ENCODE results near the gene INO80.

The INO80 gene

GRCh38 chr15:41048852-41049251 is 67.2 kb downstream of the INO80 start:
- H3K36me3 ChIP-seq (ENCODE audit: control insufficient read depth, insufficient read depth, low read length): peaks cover 65% of the 10 kb centered on the region
- no peaks in the 10 kb centered on the region for H3K4me1 ChIP-seq (ENCODE audit: control insufficient read depth, insufficient read depth, low read length, poor library complexity, severe bottlenecking)
- H3K27ac ChIP-seq (ENCODE audit: insufficient read depth, low read length, poor library complexity, severe bottlenecking): no peak overlapping the region
- no peaks in the 10 kb centered on the region for H3K27me3 ChIP-seq (replicated peaks; ENCODE audit: control insufficient read depth, insufficient read depth, low read length, poor library complexity, severe bottlenecking)
- H3K9me3 ChIP-seq (ENCODE audit: control insufficient read depth, low read length): no peaks in the 10 kb centered on the region
- no peak for DNase-seq
- H3K4me3 ChIP-seq (ENCODE audit: insufficient read depth, low read depth, low read length, poor library complexity, severe bottlenecking): no peak overlapping the region

- Histone ChIP-seq H3K27ac (ENCODE audit: insufficient read depth, low read length, poor library complexity, severe bottlenecking) (no peak overlapping the region), H3K27me3 (replicated peaks; ENCODE audit: control insufficient read depth, insufficient read depth, low read length, poor library complexity, severe bottlenecking) (no peaks in the 10 kb centered on the region), H3K9me3 (ENCODE audit: control insufficient read depth, low read length) (no peaks in the 10 kb centered on the region), H3K36me3 (ENCODE audit: control insufficient read depth, insufficient read depth, low read length) (peaks cover 68% of the 10 kb centered on the region), H3K4me1 (ENCODE audit: control insufficient read depth, insufficient read depth, low read length, poor library complexity, severe bottlenecking) (no peaks in the 10 kb centered on the region), H3K4me3 (ENCODE audit: insufficient read depth, low read depth, low read length, poor library complexity, severe bottlenecking) (no peak overlapping the region)
- no peak for DNase-seq
Measured at GRCh38 chr15:41048397-41048796, 67.7 kb downstream of the INO80 start.

GRCh38 chr15:41047474-41047873 is 68.6 kb downstream of the INO80 start:
- no peak for DNase-seq
- Histone ChIP-seq H3K27me3 (replicated peaks; ENCODE audit: control insufficient read depth, insufficient read depth, low read length, poor library complexity, severe bottlenecking) (no peaks in the 10 kb centered on the region), H3K9me3 (ENCODE audit: control insufficient read depth, low read length) (no peaks in the 10 kb centered on the region), H3K36me3 (ENCODE audit: control insufficient read depth, insufficient read depth, low read length) (peaks cover 76% of the 10 kb centered on the region), H3K4me3 (ENCODE audit: insufficient read depth, low read depth, low read length, poor library complexity, severe bottlenecking) (no peak overlapping the region), H3K27ac (ENCODE audit: insufficient read depth, low read length, poor library complexity, severe bottlenecking) (no peak overlapping the region), H3K4me1 (ENCODE audit: control insufficient read depth, insufficient read depth, low read length, poor library complexity, severe bottlenecking) (no peaks in the 10 kb centered on the region)

- no peak for DNase-seq
- H3K27me3 ChIP-seq (replicated peaks; ENCODE audit: control insufficient read depth, insufficient read depth, low read length, poor library complexity, severe bottlenecking): no peaks in the 10 kb centered on the region
- no peak overlapping the region for H3K4me3 ChIP-seq (ENCODE audit: insufficient read depth, low read depth, low read length, poor library complexity, severe bottlenecking)
- peaks cover 59% of the 10 kb centered on the region for H3K36me3 ChIP-seq (ENCODE audit: control insufficient read depth, insufficient read depth, low read length)
- no peaks in the 10 kb centered on the region for H3K9me3 ChIP-seq (ENCODE audit: control insufficient read depth, low read length)
- H3K27ac ChIP-seq (ENCODE audit: insufficient read depth, low read length, poor library complexity, severe bottlenecking): no peak overlapping the region
- H3K4me1 ChIP-seq (ENCODE audit: control insufficient read depth, insufficient read depth, low read length, poor library complexity, severe bottlenecking): no peaks in the 10 kb centered on the region
Measured at GRCh38 chr15:41043276-41043951, 72.7 kb downstream of the INO80 start.

GRCh38 chr15:41042851-41043250 is 73.2 kb downstream of the INO80 start:
- Histone ChIP-seq H3K4me3 (ENCODE audit: insufficient read depth, low read depth, low read length, poor library complexity, severe bottlenecking) (no peak overlapping the region), H3K27ac (ENCODE audit: insufficient read depth, low read length, poor library complexity, severe bottlenecking) (no peak overlapping the region), H3K9me3 (ENCODE audit: control insufficient read depth, low read length) (no peaks in the 10 kb centered on the region), H3K4me1 (ENCODE audit: control insufficient read depth, insufficient read depth, low read length, poor library complexity, severe bottlenecking) (no peaks in the 10 kb centered on the region), H3K27me3 (replicated peaks; ENCODE audit: control insufficient read depth, insufficient read depth, low read length, poor library complexity, severe bottlenecking) (no peaks in the 10 kb centered on the region), H3K36me3 (ENCODE audit: control insufficient read depth, insufficient read depth, low read length) (peaks cover 54% of the 10 kb centered on the region)
- no peak for DNase-seq

- no peak for DNase-seq
- no peak overlapping the region for H3K27ac ChIP-seq (ENCODE audit: insufficient read depth, low read length, poor library complexity, severe bottlenecking)
- H3K36me3 ChIP-seq (ENCODE audit: control insufficient read depth, insufficient read depth, low read length): peaks cover 25% of the 10 kb centered on the region
- H3K4me3 ChIP-seq (ENCODE audit: insufficient read depth, low read depth, low read length, poor library complexity, severe bottlenecking): no peak overlapping the region
- no peaks in the 10 kb centered on the region for H3K9me3 ChIP-seq (ENCODE audit: control insufficient read depth, low read length)
- H3K27me3 ChIP-seq (replicated peaks; ENCODE audit: control insufficient read depth, insufficient read depth, low read length, poor library complexity, severe bottlenecking): no peaks in the 10 kb centered on the region
- no peaks in the 10 kb centered on the region for H3K4me1 ChIP-seq (ENCODE audit: control insufficient read depth, insufficient read depth, low read length, poor library complexity, severe bottlenecking)
Measured at GRCh38 chr15:41039121-41039520, 77.0 kb downstream of the INO80 start.

- Histone ChIP-seq H3K4me1 (ENCODE audit: control insufficient read depth, insufficient read depth, low read length, poor library complexity, severe bottlenecking) (no peaks in the 10 kb centered on the region), H3K4me3 (ENCODE audit: insufficient read depth, low read depth, low read length, poor library complexity, severe bottlenecking) (no peak overlapping the region), H3K9me3 (ENCODE audit: control insufficient read depth, low read length) (no peaks in the 10 kb centered on the region), H3K36me3 (ENCODE audit: control insufficient read depth, insufficient read depth, low read length) (peaks cover 10% of the 10 kb centered on the region), H3K27me3 (replicated peaks; ENCODE audit: control insufficient read depth, insufficient read depth, low read length, poor library complexity, severe bottlenecking) (no peaks in the 10 kb centered on the region), H3K27ac (ENCODE audit: insufficient read depth, low read length, poor library complexity, severe bottlenecking) (no peak overlapping the region)
- DNase-seq: no peak
Measured at GRCh38 chr15:41032079-41032328, 84.1 kb downstream of the INO80 start.

- Histone ChIP-seq H3K4me3 (ENCODE audit: insufficient read depth, low read depth, low read length, poor library complexity, severe bottlenecking) (no peak overlapping the region), H3K9me3 (ENCODE audit: control insufficient read depth, low read length) (no peaks in the 10 kb centered on the region), H3K27me3 (replicated peaks; ENCODE audit: control insufficient read depth, insufficient read depth, low read length, poor library complexity, severe bottlenecking) (no peaks in the 10 kb centered on the region), H3K4me1 (ENCODE audit: control insufficient read depth, insufficient read depth, low read length, poor library complexity, severe bottlenecking) (no peaks in the 10 kb centered on the region), H3K36me3 (ENCODE audit: control insufficient read depth, insufficient read depth, low read length) (peaks cover 13% of the 10 kb centered on the region), H3K27ac (ENCODE audit: insufficient read depth, low read length, poor library complexity, severe bottlenecking) (no peak overlapping the region)
- DNase-seq: no peak
Measured at GRCh38 chr15:41031232-41032078, 84.6 kb downstream of the INO80 start.

GRCh38 chr15:41028853-41029252 is 87.2 kb downstream of the INO80 start:
- Histone ChIP-seq H3K27ac (ENCODE audit: insufficient read depth, low read length, poor library complexity, severe bottlenecking) (no peak overlapping the region), H3K9me3 (ENCODE audit: control insufficient read depth, low read length) (no peaks in the 10 kb centered on the region), H3K27me3 (replicated peaks; ENCODE audit: control insufficient read depth, insufficient read depth, low read length, poor library complexity, severe bottlenecking) (no peaks in the 10 kb centered on the region), H3K4me1 (ENCODE audit: control insufficient read depth, insufficient read depth, low read length, poor library complexity, severe bottlenecking) (no peaks in the 10 kb centered on the region), H3K36me3 (ENCODE audit: control insufficient read depth, insufficient read depth, low read length) (peaks cover 13% of the 10 kb centered on the region), H3K4me3 (ENCODE audit: insufficient read depth, low read depth, low read length, poor library complexity, severe bottlenecking) (no peak overlapping the region)
- no peak for DNase-seq

GRCh38 chr15:41025393-41025792 is 90.7 kb downstream of the INO80 start:
- Histone ChIP-seq H3K27ac (ENCODE audit: insufficient read depth, low read length, poor library complexity, severe bottlenecking) (no peak overlapping the region), H3K36me3 (ENCODE audit: control insufficient read depth, insufficient read depth, low read length) (peaks cover 13% of the 10 kb centered on the region), H3K27me3 (replicated peaks; ENCODE audit: control insufficient read depth, insufficient read depth, low read length, poor library complexity, severe bottlenecking) (no peaks in the 10 kb centered on the region), H3K9me3 (ENCODE audit: control insufficient read depth, low read length) (no peaks in the 10 kb centered on the region), H3K4me3 (ENCODE audit: insufficient read depth, low read depth, low read length, poor library complexity, severe bottlenecking) (no peak overlapping the region), H3K4me1 (ENCODE audit: control insufficient read depth, insufficient read depth, low read length, poor library complexity, severe bottlenecking) (no peaks in the 10 kb centered on the region)
- DNase-seq: no peak

All from effector memory CD4-positive, alpha-beta T cell (primary cell).